Stimulated activated CD8-positive, alpha-beta memory T cell treated with anti-CD3 and anti-CD28 coated beads, Interleukin-7, amount 100 ng/mL, for 4 hours (primary cell): ENCODE data around the gene PLA2G12A.
A peak's percentile ranks its signal among the peaks of the same experiment; 100 is the strongest.

Experiments used
- DNase-seq, 2 donors: peaks; one replicate each; pipeline ENCODE4 v3.0.0-alpha.2; 2020; ENCODE audit warnings: low read depth in 2 of 2

The PLA2G12A gene

DNA sequence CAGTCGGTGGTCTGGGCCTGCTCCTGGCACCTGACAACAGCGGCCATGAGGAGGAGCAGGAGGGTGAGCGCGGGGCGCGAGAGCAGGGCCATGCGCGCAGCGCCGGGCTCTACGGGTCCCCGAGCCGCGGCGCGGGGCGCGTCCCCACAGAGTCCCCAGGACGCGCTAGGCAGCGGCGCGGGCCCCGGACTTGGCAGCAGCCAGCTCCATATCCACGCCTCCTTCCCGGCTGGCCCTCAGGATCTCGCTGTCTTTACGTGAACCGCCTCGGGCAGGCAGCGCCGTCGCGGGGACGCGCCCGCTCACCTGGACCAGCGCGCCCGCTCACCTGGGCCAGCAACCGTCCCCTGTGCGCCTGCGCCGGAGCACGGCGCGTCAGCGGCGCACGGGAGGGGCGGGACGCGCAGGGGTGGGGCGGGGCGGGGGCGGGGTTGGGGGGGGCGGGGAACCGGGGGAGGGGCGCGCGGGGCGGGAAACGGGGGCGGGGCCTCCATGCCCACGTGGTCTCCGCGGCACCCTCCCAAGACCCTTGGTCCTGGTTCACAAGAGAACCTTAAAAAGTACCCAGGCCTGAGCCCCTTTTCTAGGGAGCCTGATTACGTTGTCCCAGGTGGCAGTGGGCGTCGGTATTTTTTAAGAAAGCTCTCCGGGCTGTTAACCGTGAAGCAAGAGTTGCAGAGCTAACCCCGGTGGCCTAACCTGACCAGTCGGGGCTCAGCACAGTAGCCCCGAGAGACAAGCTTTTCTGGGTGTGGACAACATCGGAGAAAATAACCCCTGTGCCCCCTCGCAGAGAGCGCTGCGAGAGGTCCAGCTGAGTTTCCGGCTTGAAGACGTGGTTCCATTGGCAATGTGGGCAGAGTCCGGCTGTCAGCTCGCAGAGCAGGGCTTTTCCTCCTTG, at the start of gene PLA2G12A:
TSS of gene PLA2G12A (minus strand) at position 353 of the 901 bp plus-strand sequence. CDS start at position 92, 261 bp downstream.
- DNase-seq: peak; percentile 46 to 75

GRCh38 chr4:109764789-109765402, 35.0 kb upstream of the PLA2G12A start:
- no peak for DNase-seq

GRCh38 chr4:109764376-109764775, 34.5 kb upstream of the PLA2G12A start:
- DNase-seq: no peak

DNA sequence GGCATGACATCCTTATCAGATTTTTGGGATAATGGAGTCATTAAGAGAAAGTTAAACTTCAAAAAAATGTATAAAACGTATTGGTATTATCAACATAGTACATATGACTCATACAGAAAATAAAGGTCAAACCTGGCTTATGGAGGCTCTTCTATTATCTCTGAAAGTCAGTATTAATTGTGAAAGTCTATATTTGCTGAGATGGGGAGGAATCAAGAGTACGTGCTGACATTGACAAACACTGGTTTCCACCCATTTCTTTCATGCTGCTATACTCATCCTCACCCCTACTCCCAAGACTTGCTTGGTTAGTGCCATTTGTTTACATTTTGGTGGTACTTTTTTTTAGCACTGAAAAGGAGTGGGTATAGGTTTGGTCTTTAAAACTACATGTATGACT, 30.8 kb upstream of the PLA2G12A start:
- no peak for DNase-seq

DNA sequence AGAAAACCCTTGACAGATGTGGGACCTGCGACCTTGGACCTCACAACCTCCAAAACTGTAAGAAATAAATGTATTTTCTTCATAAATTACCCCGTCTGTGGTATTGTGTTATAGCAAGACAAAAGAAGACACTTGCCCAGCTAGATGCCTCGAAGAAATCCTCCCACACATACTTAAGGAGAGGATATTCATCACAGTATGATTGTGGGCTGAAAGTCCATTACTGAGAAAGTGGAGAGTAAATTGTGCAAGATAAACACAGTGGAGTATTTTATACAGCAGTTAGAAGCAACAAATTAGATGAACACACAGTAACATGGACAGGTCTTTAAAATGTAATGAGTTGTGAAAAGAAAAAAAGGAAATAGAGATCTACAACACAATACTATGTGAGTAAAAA, 25.8 kb upstream of the PLA2G12A start:
- DNase-seq: no peak

- DNase-seq: no peak
Measured at GRCh38 chr4:109754093-109754857, 24.4 kb upstream of the PLA2G12A start.

DNA sequence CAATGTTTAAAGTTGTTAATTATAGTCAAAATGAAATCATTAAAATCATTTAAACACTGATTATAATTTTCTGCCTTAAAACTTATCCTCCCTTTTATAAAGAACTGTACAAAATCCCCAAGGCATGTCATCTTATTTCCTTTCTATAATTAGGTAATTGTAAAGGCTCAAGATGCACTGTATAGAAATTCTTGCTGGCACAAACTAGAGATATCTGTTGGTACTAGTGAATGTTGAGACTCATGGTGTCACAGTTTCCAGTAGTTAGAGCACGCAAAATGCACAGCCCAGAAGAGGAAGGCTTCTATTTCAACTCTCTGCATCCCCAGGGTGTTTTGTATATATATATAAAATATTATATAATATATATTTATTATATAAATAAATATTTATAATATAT, 22.7 kb upstream of the PLA2G12A start:
- DNase-seq: no peak

DNA sequence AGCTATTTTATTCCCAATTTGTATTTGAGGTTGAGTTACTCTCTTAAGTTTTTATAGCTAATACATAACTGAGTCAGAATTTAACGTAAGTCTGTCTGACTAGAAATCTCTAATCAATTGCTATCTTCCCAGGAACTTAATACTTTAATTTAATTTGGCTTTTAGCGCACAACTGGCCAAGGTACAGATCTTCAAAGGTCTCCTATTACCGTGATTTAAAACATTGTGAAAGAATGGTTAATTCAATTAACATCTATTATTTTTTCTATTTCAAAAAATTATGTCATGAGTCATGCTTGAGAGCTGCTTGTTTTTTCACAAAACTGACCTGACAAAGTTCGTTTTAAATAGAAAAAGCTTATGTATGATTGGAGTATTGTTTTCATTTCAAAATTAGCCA, 22.0 kb upstream of the PLA2G12A start:
- DNase-seq: no peak

DNA sequence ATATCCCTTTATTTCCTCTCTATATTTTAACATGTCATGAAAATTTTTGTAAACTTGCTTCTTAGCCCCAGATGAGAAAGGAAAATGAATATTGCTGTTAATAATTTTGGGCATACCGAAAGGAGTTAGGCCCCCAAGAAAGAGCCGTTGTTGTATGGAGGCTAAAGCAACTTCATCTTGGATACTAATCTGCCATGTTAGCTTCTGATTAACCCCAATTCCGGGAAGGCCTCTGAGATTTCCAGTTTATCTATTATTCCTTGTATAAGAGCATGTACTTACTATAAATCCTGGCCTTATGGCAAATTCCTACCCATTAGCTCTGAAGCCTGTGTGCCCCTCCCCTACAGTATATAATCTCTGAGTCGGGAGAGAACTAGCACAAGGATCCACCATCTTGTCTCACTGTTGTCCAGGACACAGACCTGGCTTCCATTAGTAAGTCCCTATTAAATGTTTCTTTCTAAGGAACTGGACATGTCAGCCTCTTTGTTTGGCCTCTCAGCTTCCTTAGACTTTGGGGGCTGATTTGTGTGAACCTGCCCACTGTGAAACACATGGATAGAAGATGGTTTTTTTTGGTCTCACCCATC, 20.9 kb upstream of the PLA2G12A start:
- no peak for DNase-seq

DNA sequence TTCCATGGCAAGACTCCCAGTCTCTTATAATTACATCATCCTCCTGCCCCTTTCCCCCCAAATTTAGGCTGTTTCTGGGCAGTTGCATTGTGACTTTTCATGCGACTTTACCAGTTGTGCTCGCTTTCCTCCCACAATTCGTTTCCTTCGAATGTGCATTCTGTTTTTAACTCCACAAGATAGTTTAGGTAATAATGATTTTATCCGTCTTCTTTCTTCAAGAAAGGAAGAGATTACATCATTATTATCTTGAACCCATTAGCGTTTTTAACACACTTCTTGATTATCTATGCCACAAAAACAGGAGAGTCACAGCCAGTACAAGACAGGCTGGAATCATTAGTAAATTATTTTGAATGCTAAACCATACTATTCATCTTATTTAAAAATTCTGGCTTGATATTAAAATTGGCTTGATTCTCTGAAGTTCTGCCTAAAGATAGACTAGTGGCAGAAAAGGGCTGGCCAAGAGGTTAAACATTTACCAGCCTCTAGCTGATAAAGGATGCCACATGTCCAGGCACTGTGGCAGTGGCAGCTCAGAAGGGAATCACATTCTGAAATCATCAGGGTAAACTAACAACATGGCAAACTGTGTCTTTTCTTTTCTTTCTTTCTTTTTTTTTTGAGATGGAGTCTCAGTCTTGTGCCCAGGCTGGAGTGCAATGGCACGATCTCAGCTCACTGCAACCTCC, 19.7 kb upstream of the PLA2G12A start:
- no peak for DNase-seq

DNA sequence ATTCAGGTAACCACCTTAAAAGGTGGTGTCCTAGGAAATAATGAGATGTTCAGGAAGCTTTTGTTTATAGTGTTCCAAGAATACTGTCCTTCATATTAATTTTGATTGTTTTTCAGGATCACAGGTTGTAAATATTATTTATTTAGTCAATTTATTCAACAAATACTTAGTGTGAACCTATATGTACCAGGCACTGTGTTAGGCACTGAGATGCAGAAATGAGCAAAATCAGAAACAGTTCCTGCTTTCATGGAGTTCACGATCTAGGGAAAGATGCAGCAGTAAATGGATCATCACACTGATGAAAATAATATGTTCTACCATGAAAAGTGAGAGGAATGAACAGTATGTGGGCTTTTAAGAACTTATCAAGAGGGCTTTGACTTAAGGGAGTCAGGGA, 18.2 kb upstream of the PLA2G12A start:
- DNase-seq: no peak

- DNase-seq: no peak
Measured at GRCh38 chr4:109746728-109747127, 16.9 kb upstream of the PLA2G12A start.

DNA sequence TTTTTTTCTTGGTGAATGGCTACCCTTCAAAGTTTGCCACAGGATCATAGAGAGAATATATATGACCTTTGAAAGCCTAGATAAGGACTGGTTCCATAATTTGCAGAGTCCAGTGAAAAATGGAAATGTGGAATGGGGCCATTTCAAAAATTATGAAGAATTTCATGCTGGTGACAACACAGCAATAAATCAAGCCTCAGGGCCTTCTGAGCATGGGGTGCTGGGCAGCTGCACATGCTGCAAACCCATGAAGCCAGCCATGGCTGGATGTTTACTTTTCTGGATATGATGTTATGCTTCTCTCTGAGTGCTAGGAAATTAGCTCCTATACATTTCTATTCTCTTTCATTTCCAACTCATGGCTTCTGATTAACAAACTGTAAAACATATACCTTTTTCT, 16.0 kb upstream of the PLA2G12A start:
- DNase-seq: no peak

- DNase-seq: no peak
Measured at GRCh38 chr4:109739547-109739946, 9.7 kb upstream of the PLA2G12A start.

DNA sequence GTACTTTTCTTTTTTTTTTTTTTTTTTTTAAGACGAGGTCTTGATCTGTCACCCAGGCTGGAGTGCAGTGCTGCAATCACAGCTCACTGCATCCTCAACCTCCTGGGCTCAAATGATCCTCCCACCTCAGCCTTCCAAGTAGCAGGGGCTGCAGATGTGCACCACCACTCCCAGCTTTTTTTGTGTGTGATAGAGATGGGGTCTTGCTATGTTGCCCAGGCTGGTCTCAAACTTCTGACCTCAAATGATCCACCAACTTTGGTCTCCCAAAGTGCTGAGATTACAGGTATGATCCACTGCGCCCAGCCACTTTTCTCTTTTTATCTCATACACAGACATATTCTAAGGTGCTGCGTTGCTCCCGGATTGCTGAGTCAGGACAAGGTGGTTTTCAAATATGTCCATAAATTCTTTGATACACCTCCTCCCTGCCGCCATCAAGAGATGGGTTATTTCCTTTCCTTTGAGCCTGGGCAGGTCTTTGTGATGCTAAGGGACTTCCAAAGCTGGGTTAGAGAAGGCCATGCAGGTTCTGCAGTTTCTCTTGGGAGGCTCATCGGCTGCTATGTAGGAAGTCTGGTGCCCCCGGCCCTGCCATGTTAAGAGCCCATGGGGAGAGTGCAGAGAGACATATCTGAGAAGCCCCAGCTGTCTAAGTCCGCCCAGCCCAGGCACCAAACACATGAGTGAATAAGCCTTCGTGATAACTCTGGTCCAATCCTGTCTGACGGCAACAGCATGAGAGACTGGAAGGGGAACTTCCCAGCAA, 8.4 kb upstream of the PLA2G12A start:
- no peak for DNase-seq

GRCh38 chr4:109735566-109736365, 5.9 kb upstream of the PLA2G12A start:
- DNase-seq: no peak

DNA sequence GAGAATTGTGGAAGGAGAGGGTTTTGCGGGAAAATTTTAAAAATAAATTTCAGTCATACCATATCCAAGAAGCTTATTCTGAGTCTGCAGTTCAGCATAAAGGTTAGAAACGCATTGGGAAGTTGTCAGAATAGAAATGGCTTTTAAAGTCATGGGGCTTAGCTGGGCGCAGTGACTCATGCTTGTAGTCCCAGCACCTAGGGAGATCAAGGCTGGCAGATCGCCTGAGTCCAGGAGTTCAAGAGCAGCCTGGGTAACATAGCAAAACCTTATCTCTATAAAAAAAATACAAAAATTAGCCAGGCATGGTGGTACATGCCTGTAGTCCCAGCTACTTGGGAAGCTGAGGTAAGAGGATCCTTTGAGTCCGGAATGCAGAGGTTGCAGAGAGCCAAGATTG, 3.9 kb upstream of the PLA2G12A start:
- no peak for DNase-seq

- no peak for DNase-seq
Measured at GRCh38 chr4:109730619-109731545, 1.0 kb upstream of the PLA2G12A start.
